Cerebellar nuclear complex (tissue), 1 donor: ENCODE results near the gene RPS28.
A peak's percentile ranks its signal among the peaks of the same experiment; 100 is the strongest.
"Not testable (repeated sequence)": the region's sequence is repeated elsewhere in the genome, so short reads cannot be mapped to it uniquely, and the experiment has no call there.

Experiments
- DNase-seq, 2 experiments: peaks; one replicate each; lab custom pipeline; 2025; lab: John Stamatoyannopoulos, UW

The RPS28 gene

DNA sequence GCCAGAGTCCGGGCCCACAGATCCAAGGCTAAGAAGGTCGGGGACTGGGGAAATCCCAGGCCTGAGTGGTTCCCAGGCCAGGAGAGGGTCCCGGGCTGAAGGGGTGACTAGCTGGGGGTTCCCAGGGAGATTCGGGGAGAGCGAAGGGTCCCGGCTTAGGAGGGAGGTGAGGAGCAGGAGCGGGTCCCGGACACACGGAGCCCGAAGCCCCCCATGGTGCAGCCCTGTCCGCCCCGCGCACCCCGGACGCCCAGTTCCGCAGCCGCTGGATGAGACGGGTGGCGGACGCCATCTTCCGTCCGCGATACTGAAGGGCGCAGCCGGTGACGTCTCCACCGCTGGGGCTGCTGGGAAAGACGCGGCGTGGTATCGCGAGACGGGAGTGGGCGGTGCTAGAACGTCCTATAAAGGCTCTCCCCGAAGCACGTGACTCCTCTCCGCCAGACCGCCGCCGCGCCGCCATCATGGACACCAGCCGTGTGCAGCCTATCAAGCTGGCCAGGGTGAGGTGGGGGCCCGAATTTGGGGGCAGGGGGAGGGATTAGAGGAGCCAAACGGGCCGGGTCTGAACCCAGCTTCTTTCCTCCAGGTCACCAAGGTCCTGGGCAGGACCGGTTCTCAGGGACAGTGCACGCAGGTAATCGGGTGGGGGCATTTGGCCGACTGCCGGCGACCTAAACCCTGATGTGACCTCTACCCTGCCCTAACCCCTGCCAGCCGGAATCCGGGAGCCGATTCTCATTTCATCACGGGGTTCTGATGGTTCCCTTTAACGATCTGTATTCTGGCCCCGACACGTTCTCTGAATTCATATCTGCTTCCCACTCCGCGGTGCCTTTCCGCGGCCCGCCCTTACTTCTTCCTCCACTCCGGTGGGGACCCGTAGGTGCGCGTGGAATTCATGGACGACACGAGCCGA, at the start of gene RPS28, which contains the start of gene NDUFA7:
TSS of gene RPS28 (plus strand) at position 430 of the 919 bp plus-strand sequence. CDS start at position 465, 35 bp downstream.
TSS of gene NDUFA7 (minus strand) at position 309 of the 919 bp plus-strand sequence. CDS start at position 292, 17 bp downstream.
- peak; percentile 9 to 64 for DNase-seq

DNA sequence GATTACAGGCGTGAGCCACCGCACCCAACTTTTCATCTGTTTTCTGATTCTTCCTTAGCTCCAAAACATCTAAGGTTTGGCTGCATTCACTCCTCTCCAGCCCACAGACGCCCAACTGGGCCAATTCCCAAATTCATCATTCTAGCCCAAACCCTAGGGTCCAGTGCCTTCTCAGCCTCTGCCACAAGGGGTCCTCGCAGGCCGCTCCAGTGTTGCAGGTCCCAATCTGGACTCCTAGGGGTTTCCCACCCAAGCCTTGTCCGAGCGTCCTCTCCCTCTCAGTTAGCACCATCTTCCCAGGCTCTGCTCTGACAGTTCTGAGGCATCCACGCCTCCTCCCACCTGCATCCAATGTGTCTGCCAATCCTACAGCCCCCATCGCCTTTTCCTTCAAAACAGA, 44.8 kb upstream of the RPS28 start:
- not testable (repeated sequence) for DNase-seq

DNA sequence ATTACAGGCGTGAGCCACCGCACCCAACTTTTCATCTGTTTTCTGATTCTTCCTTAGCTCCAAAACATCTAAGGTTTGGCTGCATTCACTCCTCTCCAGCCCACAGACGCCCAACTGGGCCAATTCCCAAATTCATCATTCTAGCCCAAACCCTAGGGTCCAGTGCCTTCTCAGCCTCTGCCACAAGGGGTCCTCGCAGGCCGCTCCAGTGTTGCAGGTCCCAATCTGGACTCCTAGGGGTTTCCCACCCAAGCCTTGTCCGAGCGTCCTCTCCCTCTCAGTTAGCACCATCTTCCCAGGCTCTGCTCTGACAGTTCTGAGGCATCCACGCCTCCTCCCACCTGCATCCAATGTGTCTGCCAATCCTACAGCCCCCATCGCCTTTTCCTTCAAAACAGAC, 30.0 kb upstream of the RPS28 start:
- not testable (repeated sequence) for DNase-seq

DNA sequence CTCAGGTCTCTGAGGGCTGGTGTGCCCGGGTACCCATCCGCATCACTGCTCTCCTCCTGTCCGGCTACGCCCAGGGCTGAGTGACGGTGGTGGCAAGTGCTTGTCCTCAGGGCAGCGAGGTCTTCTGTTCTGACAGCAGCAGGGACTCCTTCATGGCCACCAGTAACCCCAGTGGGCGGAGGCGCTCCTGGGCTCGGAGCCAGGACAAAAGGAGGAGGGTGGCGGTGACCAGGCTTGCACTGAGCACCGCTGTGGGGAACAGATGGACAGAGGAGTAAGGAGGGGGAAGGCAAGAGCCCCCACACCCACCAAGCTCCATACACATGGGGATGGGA, 19.0 kb upstream of the RPS28 start:
- DNase-seq, result no peak

DNA sequence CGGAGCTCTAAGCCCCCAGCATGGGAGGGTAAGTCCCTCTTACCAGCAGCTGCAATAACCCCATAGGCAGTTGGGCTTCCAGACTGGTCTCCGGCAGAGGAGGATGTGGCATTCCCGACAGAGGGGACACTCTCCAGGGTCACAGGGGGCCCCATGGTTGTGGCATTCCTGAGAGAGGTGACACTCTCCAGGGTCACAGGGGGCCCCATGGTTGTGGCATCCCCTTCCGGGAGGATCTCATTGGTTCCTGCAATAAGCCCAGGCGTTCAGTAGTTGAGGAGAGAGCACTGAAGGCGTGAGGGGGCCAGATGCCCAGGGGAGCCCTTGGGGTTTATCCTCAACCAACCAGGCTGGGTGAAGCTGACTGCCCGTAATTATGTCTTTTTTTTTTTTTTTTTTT, 18.6 kb upstream of the RPS28 start:
- no peak for DNase-seq

DNA sequence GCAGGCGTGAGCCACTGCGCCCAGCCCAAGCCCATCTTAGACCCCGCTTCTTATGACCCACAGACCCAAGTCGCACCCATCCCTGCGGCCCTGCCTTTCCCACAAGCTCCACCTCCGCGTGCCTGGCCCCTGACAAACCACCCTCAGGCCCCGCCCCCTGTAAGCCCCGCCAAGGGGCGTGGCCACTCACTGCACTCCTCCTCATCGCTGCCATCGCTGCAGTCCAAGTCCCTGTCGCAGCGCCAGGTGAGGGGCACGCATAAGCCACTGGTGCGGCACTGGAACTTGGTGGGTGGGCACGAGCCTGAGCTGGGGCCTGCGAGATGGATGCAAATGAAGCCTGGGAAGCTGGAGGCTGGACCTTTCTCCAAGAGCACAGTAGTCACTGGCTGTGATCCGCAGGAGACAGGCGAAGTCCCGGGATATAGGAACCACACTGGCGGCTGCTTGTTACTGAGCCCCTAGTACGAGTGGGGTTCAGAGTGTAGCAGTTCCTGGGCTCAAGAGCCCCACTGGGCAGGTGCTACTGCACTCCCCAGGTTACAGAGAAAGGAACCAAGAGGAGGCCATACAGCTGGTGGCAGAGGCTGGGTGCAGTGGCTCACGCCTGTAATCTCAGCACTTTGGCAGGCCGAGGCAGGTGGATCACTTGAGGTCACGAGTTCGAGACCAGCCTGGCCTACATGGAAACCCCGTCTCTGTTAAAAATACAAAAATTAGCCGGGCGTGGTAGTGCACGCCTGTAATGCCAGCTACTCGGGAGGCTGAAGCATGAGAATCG, 16.3 kb upstream of the RPS28 start:
- no peak for DNase-seq

DNA sequence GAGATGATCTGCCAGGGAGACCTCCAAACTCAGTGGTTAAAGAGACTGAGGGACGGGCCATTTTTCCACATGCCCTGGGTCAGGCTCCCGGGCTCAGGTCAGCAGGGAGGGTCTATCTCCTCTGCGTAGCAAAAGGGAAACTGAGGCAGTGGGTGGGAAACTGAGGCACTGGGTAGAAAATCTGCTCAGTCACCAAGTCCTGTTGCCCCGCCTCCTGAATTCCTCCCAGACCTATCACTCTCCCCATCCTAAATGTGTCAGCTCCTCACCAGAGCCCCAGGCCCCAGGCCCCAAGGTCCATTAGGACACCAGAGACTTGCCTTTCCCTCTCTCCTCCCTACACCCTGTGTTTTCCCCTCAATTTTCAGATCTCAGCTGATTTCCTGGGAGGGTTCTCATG, 15.5 kb upstream of the RPS28 start:
- DNase-seq, result no peak

DNA sequence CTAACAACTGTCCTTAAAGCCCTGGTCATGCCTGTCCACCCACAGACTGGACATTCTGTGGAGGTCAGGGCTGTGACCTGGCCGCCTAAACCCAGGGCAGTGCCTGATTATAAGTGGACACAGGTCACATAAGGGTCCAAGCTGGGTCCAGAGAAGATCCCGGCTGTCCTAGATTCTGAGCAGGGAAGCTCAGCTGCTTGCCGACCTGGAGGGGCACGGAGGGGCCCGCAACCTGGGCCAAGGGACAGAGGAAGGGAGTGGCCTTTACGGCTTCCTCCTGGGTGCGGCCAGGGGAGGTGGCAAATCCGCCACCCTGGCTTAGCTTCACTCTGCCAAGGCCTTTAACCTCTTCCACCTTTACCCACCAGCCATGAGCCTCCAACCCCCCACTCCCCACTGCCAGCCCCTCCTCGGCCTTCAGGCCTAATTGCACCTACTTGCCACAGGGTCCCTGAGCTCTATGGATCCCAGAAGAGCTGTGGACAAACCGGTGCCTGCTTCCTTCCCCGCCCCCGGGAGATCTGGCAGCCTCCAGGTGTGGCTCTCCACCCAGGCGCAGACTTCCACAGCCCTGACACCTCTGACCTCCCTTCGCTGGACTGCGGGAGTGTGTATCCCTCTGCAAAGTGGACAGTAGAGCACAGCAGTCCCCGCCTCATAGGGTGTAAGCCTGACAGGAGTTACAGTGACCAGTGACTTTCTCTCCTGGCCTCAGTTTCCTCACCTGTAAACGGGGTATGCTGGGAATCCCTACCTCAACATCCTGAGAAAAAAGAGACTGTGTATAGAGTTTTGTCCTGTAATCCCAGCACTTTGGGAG, 14.9 kb upstream of the RPS28 start:
- no peak for DNase-seq

DNA sequence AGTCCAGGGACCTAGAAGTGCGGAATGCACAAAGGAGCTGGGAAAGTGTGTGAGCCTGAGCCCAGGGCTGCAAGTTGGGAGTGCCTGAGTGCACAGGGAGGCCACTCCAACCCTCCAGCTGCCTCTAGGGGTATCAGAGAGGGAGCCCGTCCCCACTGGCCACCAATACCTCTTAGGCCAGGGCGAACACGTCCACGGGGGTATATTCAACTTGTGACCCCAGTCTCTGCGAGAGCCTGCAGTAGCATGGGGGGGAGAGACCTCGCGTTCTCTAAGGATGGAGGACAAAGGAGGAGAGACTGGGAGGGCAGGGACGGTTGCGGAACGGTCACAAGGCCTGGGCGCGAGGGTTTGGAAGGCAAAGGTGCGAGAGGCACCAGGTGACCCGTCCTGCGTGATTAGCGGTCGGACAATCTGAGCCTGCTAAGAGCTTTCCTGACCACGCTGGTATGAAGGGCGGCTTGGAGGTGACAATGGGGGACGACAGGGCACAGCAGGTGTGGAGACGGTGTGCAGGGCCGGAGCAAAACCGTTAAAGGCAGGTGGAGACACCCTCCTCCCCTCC, 13.8 kb upstream of the RPS28 start:
- DNase-seq, result no peak

DNA sequence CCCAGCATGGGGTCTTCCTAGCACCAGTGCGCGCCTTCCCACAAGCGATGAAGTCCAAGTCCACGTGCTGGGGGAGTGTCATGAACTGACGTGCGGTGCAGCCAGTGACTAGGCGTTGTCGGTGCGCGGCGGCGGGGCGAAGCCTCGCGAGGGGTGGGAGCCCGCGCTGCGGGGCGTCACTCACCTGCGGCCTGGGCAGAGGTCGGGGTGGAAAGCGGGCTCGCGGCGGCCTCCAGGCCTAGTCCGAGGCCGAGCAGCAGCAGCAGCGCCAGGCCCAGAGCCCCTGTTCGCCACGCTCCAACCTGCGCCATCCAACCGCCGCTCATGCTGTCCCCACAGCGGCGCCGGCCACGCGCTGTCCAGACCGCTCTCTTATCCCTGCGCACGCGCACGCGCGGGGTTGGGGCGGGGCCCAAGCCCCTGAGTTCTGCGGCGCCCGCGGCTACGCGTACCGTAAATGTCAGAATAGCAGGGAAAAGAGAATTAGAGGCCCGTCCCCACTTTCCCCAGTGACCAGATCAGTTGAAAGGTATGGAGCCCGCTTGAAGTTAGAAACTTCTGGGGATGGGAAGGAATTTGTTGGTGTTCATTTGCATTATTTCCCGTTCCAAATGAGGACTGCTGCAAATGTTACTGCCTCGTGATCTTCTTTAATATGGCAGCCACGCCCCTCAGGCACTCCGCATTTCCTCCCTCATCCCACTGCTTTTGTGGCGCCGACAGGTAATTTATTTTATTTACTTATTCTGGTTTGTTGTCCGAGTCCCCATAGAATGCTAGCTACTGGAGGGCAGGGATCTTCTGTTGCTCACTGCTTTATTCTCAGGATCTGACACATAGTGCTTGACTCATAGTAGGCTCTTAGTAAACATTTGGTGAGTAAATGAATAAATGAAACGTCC, 13.1 kb upstream of the RPS28 start, which contains the start of gene CD320:
TSS of gene CD320 (minus strand) at position 394 of the 902 bp plus-strand sequence. CDS start at position 326, 68 bp downstream.
- DNase-seq, result peak; percentile 67 to 82

DNA sequence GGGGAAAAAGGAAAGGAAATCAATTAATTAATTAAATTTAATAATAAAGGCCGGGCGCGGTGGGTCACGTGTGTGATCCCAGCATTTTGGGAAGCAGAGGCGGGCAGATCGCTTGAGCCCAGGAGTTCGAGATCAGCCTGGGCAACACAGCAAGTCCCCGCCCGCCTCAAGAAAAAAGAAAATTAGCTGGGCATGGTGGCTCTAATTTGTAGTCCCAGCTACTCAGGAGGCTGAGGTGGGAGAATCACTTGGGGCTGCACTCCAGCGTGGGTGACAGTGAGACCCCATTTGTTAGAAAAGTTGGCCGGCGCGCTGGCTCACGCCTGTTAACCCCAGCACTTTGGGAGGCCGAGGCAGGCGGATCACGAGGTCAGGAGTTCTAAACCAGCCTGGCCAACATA, 12.4 kb upstream of the RPS28 start:
- DNase-seq, result no peak

DNA sequence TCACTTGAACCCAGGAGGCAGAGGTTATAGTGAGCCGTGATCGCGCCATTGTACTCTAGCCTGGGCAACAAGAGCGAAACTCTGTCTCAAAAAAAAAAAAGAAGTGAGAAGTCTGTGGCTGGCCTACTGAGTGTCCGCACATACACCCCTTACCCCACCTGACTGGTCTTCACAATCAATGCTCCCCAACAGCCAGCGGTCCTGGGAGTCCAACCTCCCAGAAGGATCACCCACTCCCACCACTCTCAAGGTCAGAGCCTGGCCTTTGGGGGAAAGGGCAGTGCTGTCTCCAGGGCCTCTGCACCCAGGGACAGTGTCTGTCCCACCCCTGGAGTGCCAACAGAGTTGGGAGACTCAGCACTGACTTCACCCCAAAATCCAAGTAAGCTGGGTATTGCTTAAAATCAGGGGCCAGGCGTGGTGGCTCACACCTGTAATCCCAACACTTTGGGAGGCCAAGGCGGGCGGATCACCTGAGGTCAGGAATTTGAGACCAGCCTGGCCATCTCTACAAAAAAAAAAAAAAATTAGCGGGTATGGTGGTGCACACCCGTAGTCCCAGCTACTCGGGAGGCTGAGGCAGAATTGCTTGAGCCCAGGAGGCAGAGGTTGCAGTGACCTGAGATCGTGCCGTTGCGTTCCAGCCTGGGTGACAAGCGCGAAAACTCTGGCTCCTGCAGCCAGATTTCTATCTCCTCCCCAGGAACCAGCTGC, 10.8 kb upstream of the RPS28 start:
- no peak for DNase-seq

DNA sequence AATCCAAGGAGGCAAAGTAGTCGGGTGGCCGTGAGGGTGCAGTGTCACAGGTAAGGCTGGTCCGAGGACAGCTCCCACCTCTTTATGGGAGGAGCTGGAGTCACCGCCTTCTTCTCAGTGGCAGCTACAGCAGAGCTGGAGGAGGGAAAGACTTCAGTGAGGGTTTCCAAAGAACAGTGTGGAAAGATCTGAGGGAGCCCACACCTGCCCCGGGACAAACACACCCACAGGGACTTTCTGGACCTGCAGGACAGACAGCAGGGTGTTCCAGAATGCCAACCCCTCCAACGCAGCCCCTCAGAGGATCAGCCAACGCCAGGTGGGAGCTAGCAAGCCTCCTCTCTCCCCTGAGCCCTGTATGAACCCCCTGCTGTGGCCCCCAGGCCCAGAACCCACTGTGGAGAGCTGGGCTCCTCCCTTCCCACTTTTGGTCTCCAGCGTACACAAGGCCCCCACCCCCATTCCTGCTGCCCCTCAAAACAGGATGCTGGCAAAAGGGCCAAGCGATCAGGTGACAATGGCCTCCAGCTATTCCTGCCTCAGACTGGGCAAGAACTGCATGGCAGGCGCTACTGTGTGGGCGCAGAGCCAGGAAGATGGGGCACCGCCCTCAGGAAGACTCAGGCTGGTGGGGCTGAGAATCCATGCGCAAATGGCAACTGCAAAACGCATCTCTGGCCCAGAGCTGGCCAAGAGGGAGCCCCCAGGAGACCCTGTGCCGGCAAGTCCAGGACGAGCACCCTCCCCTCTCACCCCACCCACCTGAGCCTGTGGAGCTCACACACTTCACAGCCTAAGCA, 9.6 kb upstream of the RPS28 start:
- DNase-seq, result no peak

DNA sequence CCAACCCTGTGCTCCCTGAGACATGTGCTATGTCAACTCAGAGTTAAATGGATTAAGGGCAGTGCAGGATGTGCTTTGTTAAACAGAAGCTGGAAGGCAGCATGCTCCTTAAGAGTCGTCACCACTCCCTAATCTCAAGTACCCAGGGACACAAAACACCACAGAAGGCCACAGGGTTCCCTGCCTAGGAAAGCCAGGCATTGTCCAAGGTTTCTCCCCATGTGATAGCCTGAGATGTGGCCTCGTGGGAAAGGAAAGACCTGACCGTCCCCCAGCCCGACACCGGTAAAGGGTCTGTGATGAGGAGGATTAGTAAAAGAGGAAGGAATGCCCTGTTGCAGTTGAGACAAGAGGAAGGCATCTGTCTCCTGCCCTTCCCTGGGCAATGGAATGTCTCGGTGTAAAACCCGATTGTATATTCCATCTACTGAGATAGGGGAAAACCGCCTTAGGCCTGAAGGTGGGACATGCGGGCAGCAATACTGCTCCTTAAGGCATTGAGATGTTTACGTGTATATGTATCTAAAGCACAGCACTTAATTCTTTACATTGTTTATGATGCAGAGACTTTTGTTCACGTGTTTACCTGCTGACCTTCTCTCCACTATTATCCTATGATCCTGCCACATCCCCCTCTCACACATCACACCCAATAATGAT, 6.2 kb upstream of the RPS28 start:
- DNase-seq, result not testable (repeated sequence)

DNA sequence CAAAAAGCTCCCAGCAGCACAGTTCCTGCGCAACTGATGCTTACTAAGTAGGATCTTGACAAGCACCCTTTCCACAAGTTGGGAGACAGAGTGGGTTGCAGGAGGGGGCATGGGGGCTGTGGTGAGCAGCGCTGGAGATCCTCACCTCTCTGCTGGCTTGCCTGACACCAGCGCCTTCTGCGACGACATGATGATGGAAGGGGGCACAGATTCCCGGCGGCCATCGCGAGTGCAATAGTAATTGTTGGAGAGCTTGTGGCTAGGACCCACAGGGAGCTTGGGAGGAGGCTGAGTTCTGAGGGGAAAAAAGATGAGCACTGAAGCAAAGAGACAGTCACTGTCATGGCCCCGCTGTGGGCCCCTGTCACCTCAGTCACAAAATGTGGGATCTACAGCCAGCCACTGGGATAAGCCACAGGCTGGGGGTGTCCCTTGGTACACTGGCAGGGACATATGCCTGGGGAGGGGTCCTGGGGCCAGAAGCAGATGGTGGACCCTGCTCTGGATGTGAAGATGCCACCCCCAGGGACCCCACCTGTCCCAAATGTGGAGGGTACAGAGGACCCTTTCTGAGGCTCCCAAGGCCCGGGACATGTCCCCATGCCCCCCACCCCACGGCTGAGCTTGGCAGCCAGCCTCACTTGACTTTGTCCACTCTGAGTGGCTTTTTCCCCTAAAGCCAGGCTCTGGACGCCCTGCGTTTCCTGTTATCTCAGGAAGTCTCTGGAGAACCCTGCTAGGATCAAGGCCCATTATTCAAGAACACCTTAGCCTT, 4.8 kb upstream of the RPS28 start:
- DNase-seq, result no peak

DNA sequence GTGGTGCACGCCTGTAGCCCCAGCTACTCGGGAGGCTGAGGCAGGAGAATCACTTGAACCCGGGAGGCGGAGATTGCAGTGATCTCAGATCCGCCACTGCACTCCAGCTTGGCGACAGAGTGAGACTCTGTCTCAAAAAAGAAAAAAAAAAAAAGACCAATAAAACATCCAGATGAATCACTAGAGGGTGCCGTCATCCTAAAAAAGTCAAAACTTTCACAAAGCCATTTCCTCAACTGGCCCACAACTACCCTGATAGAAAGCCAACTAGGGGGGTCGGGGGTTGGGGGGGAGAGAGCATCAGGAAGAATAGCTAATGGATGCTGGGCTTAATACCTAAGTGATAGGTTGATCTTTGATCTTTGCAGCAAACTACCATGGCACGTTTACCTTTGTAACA, 2.5 kb upstream of the RPS28 start:
- not testable (repeated sequence) for DNase-seq

DNA sequence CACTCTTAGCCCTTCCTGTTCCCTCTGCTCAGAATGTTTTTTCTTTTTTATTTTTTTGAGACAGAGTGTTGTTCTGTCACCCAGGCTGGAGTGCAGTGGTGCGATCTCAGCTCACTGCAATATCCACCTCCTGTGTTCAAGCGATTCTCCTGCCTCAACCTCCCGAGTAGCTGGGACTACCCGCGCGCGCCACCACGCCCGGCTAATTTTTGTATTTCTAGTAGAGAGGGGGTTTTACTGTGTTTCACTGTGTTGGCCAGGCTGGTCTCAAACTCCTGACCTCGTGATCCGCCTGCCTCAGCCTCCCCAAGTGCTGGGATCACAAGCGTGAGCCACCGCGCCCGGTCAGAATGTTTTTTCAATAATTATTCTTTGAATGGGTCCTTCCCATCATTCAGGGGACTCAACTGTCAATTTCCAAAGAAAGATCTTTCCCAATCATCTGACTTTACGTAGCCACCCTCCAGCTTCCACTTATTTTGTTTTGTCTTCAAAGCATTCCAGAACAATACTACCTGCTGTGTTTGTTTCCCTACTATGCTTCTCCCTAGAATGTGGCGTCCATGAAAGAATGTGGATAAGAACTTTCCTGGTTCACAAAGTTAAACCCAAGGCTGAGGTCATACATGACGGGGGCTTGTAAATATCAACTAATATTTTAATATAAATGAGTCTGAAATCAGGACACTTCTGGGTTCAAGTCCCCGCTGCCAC, 1.3 kb upstream of the RPS28 start:
- DNase-seq, result no peak
